Parathyroid adenoma (tissue), 2 donors: ENCODE data around the gene CIRBP.
A peak's percentile ranks its signal among the peaks of the same experiment; 100 is the strongest.

Source experiments
- H2AFZ ChIP-seq: fragments of 300-600 bp; sonication (generic); one replicate; pipeline ENCODE4 v1.7.0; 2017; ENCODE audit warnings: antibody characterized with exemption, mild to moderate bottlenecking
- H3K27ac ChIP-seq: fragments of 300-600 bp; sonication (generic); one replicate; pipeline ENCODE4 v1.7.0; 2017
- H3K27me3 ChIP-seq: fragments of 300-600 bp; sonication (generic); one replicate; pipeline ENCODE4 v1.7.0; 2017; ENCODE audit warnings: low read length; ENCODE audit not compliant: control insufficient read depth, insufficient read depth
- H3K36me3 ChIP-seq: fragments of 300-600 bp; sonication (generic); one replicate; pipeline ENCODE4 v1.7.0; 2017; ENCODE audit warnings: low read length; ENCODE audit not compliant: control insufficient read depth, insufficient read depth
- H3K4me1 ChIP-seq: fragments of 300-600 bp; sonication (generic); one replicate; pipeline ENCODE4 v1.7.0; 2017; ENCODE audit warnings: control low read depth
- H3K4me2 ChIP-seq: fragments of 300-600 bp; sonication (generic); one replicate; pipeline ENCODE4 v1.7.0; 2017; ENCODE audit warnings: low read length
- H3K4me3 ChIP-seq: fragments of 300-600 bp; sonication (generic); one replicate; pipeline ENCODE4 v1.7.0; 2017; ENCODE audit warnings: low read depth, low read length
- H3K79me2 ChIP-seq: fragments of 300-600 bp; sonication (generic); one replicate; pipeline ENCODE4 v1.7.0; 2017; ENCODE audit warnings: control low read depth
- H3K9ac ChIP-seq: fragments of 300-600 bp; sonication (generic); one replicate; pipeline ENCODE4 v1.7.0; 2017; ENCODE audit warnings: mild to moderate bottlenecking
- H3K9me3 ChIP-seq: fragments of 300-600 bp; sonication (generic); one replicate; pipeline ENCODE4 v1.7.0; 2017; ENCODE audit warnings: low read length; ENCODE audit not compliant: control insufficient read depth
- TF ChIP-seq, protein P1 (sequence below): fragments of 300-600 bp; sonication (generic); IDR thresholded peaks from one replicate; pipeline ENCODE4 v1.7.0; 2017; ENCODE audit warnings: antibody characterized with exemption, mild to moderate bottlenecking
- donor health status: primary hyperparathyroidism.

CIRBP gene

GRCh38 chr19:1237027-1237659, 32.0 kb upstream of the CIRBP start:
- Histone ChIP-seq H3K4me2 (peak overlapping the region; percentile 69), H2AFZ (peak overlapping the region; percentile 71), H3K79me2 (no peaks in the 10 kb centered on the region), H3K4me1 (peaks cover 22% of the 10 kb centered on the region), H3K4me3 (peak overlapping the region; percentile 53), H3K27me3 (no peaks in the 10 kb centered on the region), H3K9me3 (no peaks in the 10 kb centered on the region), H3K9ac (no peak overlapping the region), H3K27ac (no peak overlapping the region), H3K36me3 (no peaks in the 10 kb centered on the region)
- TF ChIP-seq, protein P1, sequence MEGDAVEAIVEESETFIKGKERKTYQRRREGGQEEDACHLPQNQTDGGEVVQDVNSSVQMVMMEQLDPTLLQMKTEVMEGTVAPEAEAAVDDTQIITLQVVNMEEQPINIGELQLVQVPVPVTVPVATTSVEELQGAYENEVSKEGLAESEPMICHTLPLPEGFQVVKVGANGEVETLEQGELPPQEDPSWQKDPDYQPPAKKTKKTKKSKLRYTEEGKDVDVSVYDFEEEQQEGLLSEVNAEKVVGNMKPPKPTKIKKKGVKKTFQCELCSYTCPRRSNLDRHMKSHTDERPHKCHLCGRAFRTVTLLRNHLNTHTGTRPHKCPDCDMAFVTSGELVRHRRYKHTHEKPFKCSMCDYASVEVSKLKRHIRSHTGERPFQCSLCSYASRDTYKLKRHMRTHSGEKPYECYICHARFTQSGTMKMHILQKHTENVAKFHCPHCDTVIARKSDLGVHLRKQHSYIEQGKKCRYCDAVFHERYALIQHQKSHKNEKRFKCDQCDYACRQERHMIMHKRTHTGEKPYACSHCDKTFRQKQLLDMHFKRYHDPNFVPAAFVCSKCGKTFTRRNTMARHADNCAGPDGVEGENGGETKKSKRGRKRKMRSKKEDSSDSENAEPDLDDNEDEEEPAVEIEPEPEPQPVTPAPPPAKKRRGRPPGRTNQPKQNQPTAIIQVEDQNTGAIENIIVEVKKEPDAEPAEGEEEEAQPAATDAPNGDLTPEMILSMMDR, result no peak

GRCh38 chr19:1237754-1238368, 31.3 kb upstream of the CIRBP start, which contains the start of gene CBARP:
TSS of gene CBARP (minus strand) at chr19:1238005. CDS start at chr19:1236100, 1,905 bp downstream.
- no peaks in the 10 kb centered on the region for H3K9me3 ChIP-seq
- H3K9ac ChIP-seq, result no peak within 1 kb of the TSS
- peak within 1 kb of the TSS; percentile 69 for H3K4me2 ChIP-seq
- H3K27me3 ChIP-seq, result no peaks in the 10 kb centered on the region
- TF ChIP-seq, protein P1, result no peak
- no peak within 1 kb of the TSS for H3K27ac ChIP-seq
- peak within 1 kb of the TSS; percentile 71 for H2AFZ ChIP-seq
- H3K79me2 ChIP-seq, result no peaks in the 10 kb centered on the region
- peak within 1 kb of the TSS; percentile 53 for H3K4me3 ChIP-seq
- H3K4me1 ChIP-seq, result peaks cover 18% of the 10 kb centered on the region
- no peaks in the 10 kb centered on the region for H3K36me3 ChIP-seq

- Histone ChIP-seq H3K4me3 (no peak overlapping the region), H3K9ac (no peak overlapping the region), H3K9me3 (no peaks in the 10 kb centered on the region), H3K4me1 (peaks cover 16% of the 10 kb centered on the region), H3K27ac (no peak overlapping the region), H2AFZ (no peak overlapping the region), H3K27me3 (no peaks in the 10 kb centered on the region), H3K4me2 (peak overlapping the region; percentile 49), H3K36me3 (no peaks in the 10 kb centered on the region), H3K79me2 (no peaks in the 10 kb centered on the region)
- TF ChIP-seq, protein P1, result no peak
Observed at GRCh38 chr19:1238369-1239303, 30.5 kb upstream of the CIRBP start.

DNA sequence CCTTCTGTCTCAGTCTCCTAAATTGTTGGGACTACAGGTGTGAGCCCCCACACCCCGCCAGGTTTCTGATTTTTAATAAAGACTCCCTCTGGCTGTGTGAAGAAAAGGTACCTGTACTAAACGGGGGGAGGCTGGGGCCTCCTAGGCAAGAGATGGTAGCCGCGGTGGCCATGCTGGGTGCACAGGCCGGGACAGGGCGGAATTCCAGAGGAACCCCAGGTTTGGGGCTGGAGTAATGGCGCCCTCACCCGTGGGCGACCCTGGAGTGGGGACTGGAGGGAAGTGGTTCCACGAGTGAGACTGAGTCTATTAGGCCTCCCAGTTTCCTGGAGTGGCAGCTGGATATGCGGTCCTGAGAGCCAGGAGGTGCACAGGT, 29.7 kb upstream of the CIRBP start:
- H3K27ac ChIP-seq, result no peak overlapping the region
- no peak overlapping the region for H3K9ac ChIP-seq
- no peaks in the 10 kb centered on the region for H3K36me3 ChIP-seq
- no peak overlapping the region for H3K4me2 ChIP-seq
- H3K27me3 ChIP-seq, result no peaks in the 10 kb centered on the region
- H3K4me3 ChIP-seq, result no peak overlapping the region
- H3K79me2 ChIP-seq, result no peaks in the 10 kb centered on the region
- peaks cover 21% of the 10 kb centered on the region for H3K4me1 ChIP-seq
- TF ChIP-seq, protein P1, result no peak
- H2AFZ ChIP-seq, result no peak overlapping the region
- no peaks in the 10 kb centered on the region for H3K9me3 ChIP-seq
